ENCODE results near the gene TOM1L2. TPM values are rescaled to one million over a fixed set of nuclear protein-coding genes. Genes with fewer than 3 reads are reported as not detected.

The TOM1L2 gene
- total and polyA plus RNA-seq, 2 experiments from 2014 or later: 21.5 to 29.6 TPM

- Histone ChIP-seq H3K36me3 (replicated peaks; ENCODE audit: insufficient read depth, low read depth) (peaks cover 3% of the 10 kb centered on the region), H3K9me2 (replicated peaks; ENCODE audit: insufficient read depth) (no peaks in the 10 kb centered on the region), H3K4me2 (no peak overlapping the region), H2AFZ (no peak overlapping the region), H3K79me2 (no peaks in the 10 kb centered on the region), H3K27ac (peak overlapping the region; percentile 91), H3K4me1 (ENCODE audit: insufficient read depth) (peaks cover 50% of the 10 kb centered on the region), H4K20me1 (ENCODE audit: insufficient read depth, poor library complexity, severe bottlenecking) (no peaks in the 10 kb centered on the region), H3K9me3 (ENCODE audit: low read depth) (no peaks in the 10 kb centered on the region), H3K27me3 (no peaks in the 10 kb centered on the region), H3K4me3 (no peak overlapping the region)
- TF ChIP-seq EZH2 (IDR thresholded peaks at IDR 0.05; ENCODE audit: borderline replicate concordance): no peak
- no peak for TF ChIP-seq EZH2phosphoT487 (IDR thresholded peaks at IDR 0.05; ENCODE audit: low read depth, severe bottlenecking, unreplicated experiment)
- TF ChIP-seq, protein P1, sequence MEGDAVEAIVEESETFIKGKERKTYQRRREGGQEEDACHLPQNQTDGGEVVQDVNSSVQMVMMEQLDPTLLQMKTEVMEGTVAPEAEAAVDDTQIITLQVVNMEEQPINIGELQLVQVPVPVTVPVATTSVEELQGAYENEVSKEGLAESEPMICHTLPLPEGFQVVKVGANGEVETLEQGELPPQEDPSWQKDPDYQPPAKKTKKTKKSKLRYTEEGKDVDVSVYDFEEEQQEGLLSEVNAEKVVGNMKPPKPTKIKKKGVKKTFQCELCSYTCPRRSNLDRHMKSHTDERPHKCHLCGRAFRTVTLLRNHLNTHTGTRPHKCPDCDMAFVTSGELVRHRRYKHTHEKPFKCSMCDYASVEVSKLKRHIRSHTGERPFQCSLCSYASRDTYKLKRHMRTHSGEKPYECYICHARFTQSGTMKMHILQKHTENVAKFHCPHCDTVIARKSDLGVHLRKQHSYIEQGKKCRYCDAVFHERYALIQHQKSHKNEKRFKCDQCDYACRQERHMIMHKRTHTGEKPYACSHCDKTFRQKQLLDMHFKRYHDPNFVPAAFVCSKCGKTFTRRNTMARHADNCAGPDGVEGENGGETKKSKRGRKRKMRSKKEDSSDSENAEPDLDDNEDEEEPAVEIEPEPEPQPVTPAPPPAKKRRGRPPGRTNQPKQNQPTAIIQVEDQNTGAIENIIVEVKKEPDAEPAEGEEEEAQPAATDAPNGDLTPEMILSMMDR (IDR thresholded peaks at IDR 0.05; ENCODE audit: poor library complexity): no peak
- 78% methylated on average over 8 of the region's 8 CpGs for WGBS (ENCODE audit: low lambda C conversion rate, missing lambda C conversion rate)
- no peak for DNase-seq (ENCODE audit: low spot score)
Observed at GRCh38 chr17:17853811-17854447, 118.3 kb downstream of the TOM1L2 start.

- no peaks in the 10 kb centered on the region for H3K9me2 ChIP-seq (replicated peaks; ENCODE audit: insufficient read depth)
- H3K4me1 ChIP-seq (ENCODE audit: insufficient read depth): peaks cover 50% of the 10 kb centered on the region
- peak overlapping the region; percentile 91 for H3K27ac ChIP-seq
- no peak for DNase-seq (ENCODE audit: low spot score)
- WGBS (ENCODE audit: low lambda C conversion rate, missing lambda C conversion rate): 93% methylated on average over 3 of the region's 3 CpGs
- no peak overlapping the region for H3K4me2 ChIP-seq
- H3K27me3 ChIP-seq: no peaks in the 10 kb centered on the region
- peaks cover 1% of the 10 kb centered on the region for H3K36me3 ChIP-seq (replicated peaks; ENCODE audit: insufficient read depth, low read depth)
- no peaks in the 10 kb centered on the region for H3K9me3 ChIP-seq (ENCODE audit: low read depth)
- H3K79me2 ChIP-seq: no peaks in the 10 kb centered on the region
- no peaks in the 10 kb centered on the region for H4K20me1 ChIP-seq (ENCODE audit: insufficient read depth, poor library complexity, severe bottlenecking)
- TF ChIP-seq EZH2phosphoT487 (IDR thresholded peaks at IDR 0.05; ENCODE audit: low read depth, severe bottlenecking, unreplicated experiment) (no peak), EZH2 (IDR thresholded peaks at IDR 0.05; ENCODE audit: borderline replicate concordance) (no peak)
- TF ChIP-seq, protein P1 (IDR thresholded peaks at IDR 0.05; ENCODE audit: poor library complexity): no peak
- no peak overlapping the region for H3K4me3 ChIP-seq
- H2AFZ ChIP-seq: no peak overlapping the region
Observed at GRCh38 chr17:17852930-17853329, 119.3 kb downstream of the TOM1L2 start.

GRCh38 chr17:17851103-17852002 lies 120.8 kb downstream of the TOM1L2 start:
- no peak for TF ChIP-seq EZH2phosphoT487 (IDR thresholded peaks at IDR 0.05; ENCODE audit: low read depth, severe bottlenecking, unreplicated experiment)
- TF ChIP-seq EZH2 (IDR thresholded peaks at IDR 0.05; ENCODE audit: borderline replicate concordance): no peak
- TF ChIP-seq, protein P1 (IDR thresholded peaks at IDR 0.05; ENCODE audit: poor library complexity): no peak
- H2AFZ ChIP-seq: no peak overlapping the region
- no peaks in the 10 kb centered on the region for H3K79me2 ChIP-seq
- 71% methylated on average over 21 of the region's 21 CpGs for WGBS (ENCODE audit: low lambda C conversion rate, missing lambda C conversion rate)
- DNase-seq (ENCODE audit: low spot score): no peak
- no peaks in the 10 kb centered on the region for H3K9me2 ChIP-seq (replicated peaks; ENCODE audit: insufficient read depth)
- no peaks in the 10 kb centered on the region for H3K27me3 ChIP-seq
- no peak overlapping the region for H3K4me2 ChIP-seq
- H3K9me3 ChIP-seq (ENCODE audit: low read depth): no peaks in the 10 kb centered on the region
- no peak overlapping the region for H3K27ac ChIP-seq
- no peaks in the 10 kb centered on the region for H3K36me3 ChIP-seq (replicated peaks; ENCODE audit: insufficient read depth, low read depth)
- no peaks in the 10 kb centered on the region for H4K20me1 ChIP-seq (ENCODE audit: insufficient read depth, poor library complexity, severe bottlenecking)
- peaks cover 50% of the 10 kb centered on the region for H3K4me1 ChIP-seq (ENCODE audit: insufficient read depth)
- no peak overlapping the region for H3K4me3 ChIP-seq
